ENCODE results near the gene MAP2K5.

- TF ChIP-seq, protein P1, sequence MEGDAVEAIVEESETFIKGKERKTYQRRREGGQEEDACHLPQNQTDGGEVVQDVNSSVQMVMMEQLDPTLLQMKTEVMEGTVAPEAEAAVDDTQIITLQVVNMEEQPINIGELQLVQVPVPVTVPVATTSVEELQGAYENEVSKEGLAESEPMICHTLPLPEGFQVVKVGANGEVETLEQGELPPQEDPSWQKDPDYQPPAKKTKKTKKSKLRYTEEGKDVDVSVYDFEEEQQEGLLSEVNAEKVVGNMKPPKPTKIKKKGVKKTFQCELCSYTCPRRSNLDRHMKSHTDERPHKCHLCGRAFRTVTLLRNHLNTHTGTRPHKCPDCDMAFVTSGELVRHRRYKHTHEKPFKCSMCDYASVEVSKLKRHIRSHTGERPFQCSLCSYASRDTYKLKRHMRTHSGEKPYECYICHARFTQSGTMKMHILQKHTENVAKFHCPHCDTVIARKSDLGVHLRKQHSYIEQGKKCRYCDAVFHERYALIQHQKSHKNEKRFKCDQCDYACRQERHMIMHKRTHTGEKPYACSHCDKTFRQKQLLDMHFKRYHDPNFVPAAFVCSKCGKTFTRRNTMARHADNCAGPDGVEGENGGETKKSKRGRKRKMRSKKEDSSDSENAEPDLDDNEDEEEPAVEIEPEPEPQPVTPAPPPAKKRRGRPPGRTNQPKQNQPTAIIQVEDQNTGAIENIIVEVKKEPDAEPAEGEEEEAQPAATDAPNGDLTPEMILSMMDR (IDR thresholded peaks at IDR 0.05) = no peak
- TF ChIP-seq POLR2A (IDR thresholded peaks at IDR 0.05) = no peak
These were observed 213.4 kb downstream of the MAP2K5 start for GRCh38 chr15:67755936-67756335.
